HCT116 (cell line): Measurements from ENCODE around the gene KLHL15. TPM values are rescaled to one million over a fixed set of nuclear protein-coding genes. Genes with fewer than 3 reads are reported as not detected.

Experiments used
- ATAC-seq: fragments of 200-7000 bp; cut with Tn5 transposase; 2 replicates; pipeline ENCODE4 v1.9.1; 2020; ENCODE audit warnings: mild to moderate bottlenecking, moderate library complexity
- BruUV-seq: library from RNA; stranded (reverse); fragments of 400-500 nt; replicated peaks from 2 replicates; lab custom pipeline; 2021; lab: Mats Ljungman, UMichigan
- CTCF ChIA-PET: fragments of 300-600 bp; sonication (Branson Sonifier 250); formaldehyde crosslinking; loops from one replicate; lab custom pipeline; 2021; ENCODE audit warnings: antibody characterized with exemption; lab: Charles Lee
- POLR2A ChIA-PET: fragments of 300-600, 350-600 bp; sonication (Branson Sonifier 250); formaldehyde crosslinking; loops from one replicate; lab custom pipeline; 2021; ENCODE audit warnings: antibody characterized with exemption; lab: Charles Lee
- RAD21 ChIA-PET, 2 experiments: fragments of 300-600 bp; sonication (Branson Sonifier 250); formaldehyde crosslinking; loops; one replicate each; lab custom pipeline; 2023; ENCODE audit warnings: low total read pairs in 2 of 2; ENCODE audit not compliant: uncharacterized antibody in 2 of 2, unreplicated experiment in 2 of 2, low non-redundant PET in 1 of 2; lab: Charles Lee
- DNase-seq: peaks from one replicate; pipeline ENCODE4 v3.0.0-alpha.2; 2010; ENCODE audit warnings: low read depth, low spot score
- H2AFZ ChIP-seq: fragments of 200-600 bp; shearing (Covaris generic), sonication (generic); 2 replicates; pipeline ENCODE4 v1.6.1; 2017; ENCODE audit warnings: low read depth, mixed run types, mixed read lengths, antibody characterized with exemption, low read length; ENCODE audit not compliant: poor library complexity, severe bottlenecking
- H3K27ac ChIP-seq: 2 replicates; pipeline ENCODE4 v1.5.1; 2012; ENCODE audit warnings: low read depth, low read length
- H3K27me3 ChIP-seq: fragments of 200-600 bp; sonication (generic); 2 replicates; pipeline ENCODE4 v1.6.1; 2016; ENCODE audit warnings: mixed run types, low read length, mixed read lengths; ENCODE audit not compliant: insufficient read depth
- H3K36me3 ChIP-seq, 2 experiments: fragments of 200-500 bp in 1 of 2; fragments of 200-600 bp in 1 of 2; sonication (Bioruptor generic) in 1 of 2; sonication (generic) in 1 of 2; 2 replicates each; pipeline versions ENCODE4 v1.5.1 to v1.6.1; 2014 to 2016; ENCODE audit warnings: low read length in 2 of 2, inconsistent platforms in 1 of 2, mixed read lengths in 1 of 2, mixed run types in 1 of 2; ENCODE audit not compliant: insufficient read depth in 2 of 2, control insufficient read depth in 1 of 2
- H3K4me1 ChIP-seq, 2 experiments: fragments of 200-600 bp in 1 of 2; sonication (generic) in 1 of 2; 2 replicates each; pipeline versions ENCODE4 v1.5.1 to v1.6.1; 2012 to 2017; ENCODE audit warnings: low read length in 2 of 2, inconsistent platforms in 1 of 2, mild to moderate bottlenecking in 1 of 2, mixed read lengths in 1 of 2, mixed run types in 1 of 2, moderate library complexity in 1 of 2; ENCODE audit not compliant: insufficient read depth in 2 of 2, control insufficient read depth in 1 of 2
- H3K4me2 ChIP-seq: fragments of 200-600 bp; sonication (generic); 2 replicates; pipeline ENCODE4 v1.6.1; 2017; ENCODE audit warnings: mixed run types, low read length, mixed read lengths
- H3K4me3 ChIP-seq, 2 experiments: fragments of 200-600 bp in 1 of 2; sonication (generic) in 1 of 2; replicated peaks in 1 of 2; 2 replicates each; pipeline ENCODE4 v1.5.1; 2011 to 2016; ENCODE audit warnings: low read length in 2 of 2, control low read depth in 1 of 2, low read depth in 1 of 2, mild to moderate bottlenecking in 1 of 2, mixed read lengths in 1 of 2, mixed run types in 1 of 2
- H3K79me2 ChIP-seq: fragments of 200-600 bp; sonication (generic); 2 replicates; pipeline ENCODE4 v1.6.1; 2017; ENCODE audit warnings: mild to moderate bottlenecking, mixed run types, low read length, moderate library complexity, mixed read lengths; ENCODE audit not compliant: insufficient read depth
- H3K9ac ChIP-seq: fragments of 200-600 bp; sonication (generic); 2 replicates; pipeline ENCODE4 v1.6.1; 2016; ENCODE audit warnings: low read length, mixed read lengths
- H3K9me2 ChIP-seq: fragments of 200-600 bp; sonication (generic), shearing (Covaris generic); 2 replicates; pipeline ENCODE4 v1.6.1; 2017; ENCODE audit warnings: mixed run types, mild to moderate bottlenecking, moderate library complexity; ENCODE audit not compliant: insufficient read depth
- H3K9me3 ChIP-seq, 2 experiments: fragments of 200-500 bp in 1 of 2; fragments of 200-600 bp in 1 of 2; sonication (Bioruptor generic) in 1 of 2; sonication (generic) in 1 of 2; 2 replicates each; pipeline ENCODE4 v1.6.1; 2014 to 2017; ENCODE audit warnings: low read length in 2 of 2, mixed read lengths in 2 of 2, inconsistent platforms in 1 of 2, low read depth in 1 of 2, mild to moderate bottlenecking in 1 of 2, mixed run types in 1 of 2, moderate library complexity in 1 of 2; ENCODE audit not compliant: control insufficient read depth in 1 of 2, insufficient read depth in 1 of 2
- H4K20me1 ChIP-seq: fragments of 200-600 bp; sonication (generic), shearing (Covaris generic); 2 replicates; pipeline ENCODE4 v1.6.1; 2017; ENCODE audit warnings: mixed run types, mild to moderate bottlenecking, moderate library complexity; ENCODE audit not compliant: insufficient read depth
- ATF3 ChIP-seq: IDR thresholded peaks from 2 replicates; pipeline ENCODE4 v1.6.1; 2012
- CBX3 ChIP-seq: IDR thresholded peaks from 2 replicates; pipeline ENCODE4 v1.6.1; 2012; ENCODE audit warnings: low read depth
- CEBPB ChIP-seq: IDR thresholded peaks from 2 replicates; pipeline ENCODE4 v1.6.1; 2012; ENCODE audit warnings: low read depth
- EZH2 ChIP-seq: fragments of 200-600 bp; sonication (generic); IDR thresholded peaks from 2 replicates; pipeline ENCODE4 v1.6.1; 2017; ENCODE audit warnings: antibody characterized with exemption, mixed run types
- EZH2phosphoT487 ChIP-seq: fragments of 200-600 bp; IDR thresholded peaks from 2 replicates; pipeline ENCODE4 v1.6.1; 2018; ENCODE audit warnings: antibody characterized with exemption, borderline replicate concordance
- FOSL1 ChIP-seq: IDR thresholded peaks from 2 replicates; pipeline ENCODE4 v1.6.1; 2012; ENCODE audit warnings: low read depth
- JUND ChIP-seq: IDR thresholded peaks from 2 replicates; pipeline ENCODE4 v1.6.1; 2012
- MAX ChIP-seq: IDR thresholded peaks from 2 replicates; pipeline ENCODE4 v1.6.1; 2012
- RAD21 ChIP-seq: IDR thresholded peaks from 2 replicates; pipeline ENCODE4 v1.6.1; 2012; ENCODE audit warnings: low read depth, mild to moderate bottlenecking
- SIN3A ChIP-seq: IDR thresholded peaks from 2 replicates; pipeline ENCODE4 v1.6.1; 2012; ENCODE audit warnings: low read depth
- SRF ChIP-seq: IDR thresholded peaks from 2 replicates; pipeline ENCODE4 v1.6.1; 2012; ENCODE audit warnings: low read depth
- YY1 ChIP-seq: IDR thresholded peaks from 2 replicates; pipeline ENCODE4 v1.6.1; 2011; ENCODE audit warnings: low read length, low read depth, moderate library complexity, mild to moderate bottlenecking; ENCODE audit not compliant: insufficient replicate concordance; ENCODE audit errors: extremely low read depth
- ZBTB33 ChIP-seq: IDR thresholded peaks from 2 replicates; pipeline ENCODE4 v1.6.1; 2011; ENCODE audit warnings: mild to moderate bottlenecking, low read length, moderate library complexity; ENCODE audit not compliant: insufficient replicate concordance; ENCODE audit errors: extremely low read depth
- ZFX ChIP-seq: fragments of 450-650 bp; IDR thresholded peaks from 2 replicates; pipeline ENCODE4 v1.6.1; 2017
- ZNF274 ChIP-seq: fragments of 200-500 bp; sonication (Bioruptor generic); IDR thresholded peaks from 2 replicates; pipeline ENCODE4 v1.6.1; 2014; ENCODE audit warnings: mild to moderate bottlenecking, low read depth, low read length, inconsistent platforms
- intact Hi-C: fragments of 100-400 bp; cut with micrococcal nuclease; formaldehyde crosslinking; loops from 2 replicates; pipeline ENCODE4 v1.10.0; 2022
- total RNA-seq: library from RNA; stranded (reverse); gene quantifications from one replicate; pipeline ENCODE4 v1.2.1, GENCODE V29; 2021; ENCODE audit not compliant: unreplicated experiment
- TF ChIP-seq, protein P1 (sequence below): IDR thresholded peaks from 2 replicates; pipeline ENCODE4 v1.6.1; 2012; ENCODE audit warnings: low read depth
- TF ChIP-seq, protein P2 (sequence below), 3 experiments: fragments of 200-600 bp in 1 of 3; sonication (generic) in 1 of 3; IDR thresholded peaks in 2 of 3; conservative IDR thresholded peaks in 1 of 3; 2 replicates each; pipeline ENCODE4 v1.5.1; 2012 to 2017; ENCODE audit warnings: low read depth in 2 of 3, low read length in 2 of 3, antibody characterized with exemption in 1 of 3, borderline replicate concordance in 1 of 3, control low read depth in 1 of 3, mild to moderate bottlenecking in 1 of 3, mixed read lengths in 1 of 3, mixed run types in 1 of 3, moderate library complexity in 1 of 3; ENCODE audit not compliant: insufficient read depth in 1 of 3

Gene KLHL15
- total RNA-seq, 1 experiment from 2014 or later = 10.1 TPM

DNA sequence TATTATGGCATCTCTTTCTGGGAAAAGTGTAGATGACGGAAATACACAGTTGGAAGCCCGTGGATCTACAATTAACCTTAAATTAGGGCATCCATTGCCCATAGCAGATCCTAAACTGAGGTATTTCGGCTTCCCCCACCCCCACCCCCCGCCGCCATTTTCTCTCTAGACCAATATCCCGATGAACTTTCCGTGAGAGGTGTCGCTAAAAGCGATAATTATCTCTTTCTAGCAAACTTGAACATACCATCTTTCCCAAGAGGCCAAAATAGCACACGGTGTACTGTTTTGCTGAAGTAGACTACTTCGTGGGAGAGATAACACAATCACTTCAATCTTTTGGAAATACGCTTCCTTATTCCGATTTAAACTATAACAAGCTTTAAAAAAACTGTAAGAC, 554 bp downstream of the KLHL15 start:
- no TSS peak for BruUV-seq
- Histone ChIP-seq H3K27me3 (no peaks in the 10 kb centered on the region), H3K27ac (peak overlapping the region; percentile 80; the same call in 1 of the 2 replicates), H4K20me1 (no peaks in the 10 kb centered on the region), H3K79me2 (peaks cover 34% of the 10 kb centered on the region), H3K9me3 (no peaks in the 10 kb centered on the region), H3K4me3 (peak overlapping the region; percentile 50 to 59; a peak in 3 of 4 replicates), H3K4me1 (peaks cover 0 to 15% of the 10 kb centered on the region in 2 experiments; a peak in 2 of 4 replicates), H3K4me2 (peak overlapping the region; percentile 87), H2AFZ (no peak overlapping the region), H3K36me3 (no peaks in the 10 kb centered on the region; a peak in 1 of 4 replicates), H3K9ac (peak overlapping the region; percentile 71), H3K9me2 (no peaks in the 10 kb centered on the region)
- RAD21 ChIA-PET = no interaction called here
- no peak for TF ChIP-seq SRF
- TF ChIP-seq, protein P1, sequence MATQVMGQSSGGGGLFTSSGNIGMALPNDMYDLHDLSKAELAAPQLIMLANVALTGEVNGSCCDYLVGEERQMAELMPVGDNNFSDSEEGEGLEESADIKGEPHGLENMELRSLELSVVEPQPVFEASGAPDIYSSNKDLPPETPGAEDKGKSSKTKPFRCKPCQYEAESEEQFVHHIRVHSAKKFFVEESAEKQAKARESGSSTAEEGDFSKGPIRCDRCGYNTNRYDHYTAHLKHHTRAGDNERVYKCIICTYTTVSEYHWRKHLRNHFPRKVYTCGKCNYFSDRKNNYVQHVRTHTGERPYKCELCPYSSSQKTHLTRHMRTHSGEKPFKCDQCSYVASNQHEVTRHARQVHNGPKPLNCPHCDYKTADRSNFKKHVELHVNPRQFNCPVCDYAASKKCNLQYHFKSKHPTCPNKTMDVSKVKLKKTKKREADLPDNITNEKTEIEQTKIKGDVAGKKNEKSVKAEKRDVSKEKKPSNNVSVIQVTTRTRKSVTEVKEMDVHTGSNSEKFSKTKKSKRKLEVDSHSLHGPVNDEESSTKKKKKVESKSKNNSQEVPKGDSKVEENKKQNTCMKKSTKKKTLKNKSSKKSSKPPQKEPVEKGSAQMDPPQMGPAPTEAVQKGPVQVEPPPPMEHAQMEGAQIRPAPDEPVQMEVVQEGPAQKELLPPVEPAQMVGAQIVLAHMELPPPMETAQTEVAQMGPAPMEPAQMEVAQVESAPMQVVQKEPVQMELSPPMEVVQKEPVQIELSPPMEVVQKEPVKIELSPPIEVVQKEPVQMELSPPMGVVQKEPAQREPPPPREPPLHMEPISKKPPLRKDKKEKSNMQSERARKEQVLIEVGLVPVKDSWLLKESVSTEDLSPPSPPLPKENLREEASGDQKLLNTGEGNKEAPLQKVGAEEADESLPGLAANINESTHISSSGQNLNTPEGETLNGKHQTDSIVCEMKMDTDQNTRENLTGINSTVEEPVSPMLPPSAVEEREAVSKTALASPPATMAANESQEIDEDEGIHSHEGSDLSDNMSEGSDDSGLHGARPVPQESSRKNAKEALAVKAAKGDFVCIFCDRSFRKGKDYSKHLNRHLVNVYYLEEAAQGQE = no peak
- TF ChIP-seq FOSL1 = no peak
- no peak for TF ChIP-seq ATF3
- no peak for TF ChIP-seq SIN3A
- no peak for TF ChIP-seq JUND
- TF ChIP-seq, protein P2, sequence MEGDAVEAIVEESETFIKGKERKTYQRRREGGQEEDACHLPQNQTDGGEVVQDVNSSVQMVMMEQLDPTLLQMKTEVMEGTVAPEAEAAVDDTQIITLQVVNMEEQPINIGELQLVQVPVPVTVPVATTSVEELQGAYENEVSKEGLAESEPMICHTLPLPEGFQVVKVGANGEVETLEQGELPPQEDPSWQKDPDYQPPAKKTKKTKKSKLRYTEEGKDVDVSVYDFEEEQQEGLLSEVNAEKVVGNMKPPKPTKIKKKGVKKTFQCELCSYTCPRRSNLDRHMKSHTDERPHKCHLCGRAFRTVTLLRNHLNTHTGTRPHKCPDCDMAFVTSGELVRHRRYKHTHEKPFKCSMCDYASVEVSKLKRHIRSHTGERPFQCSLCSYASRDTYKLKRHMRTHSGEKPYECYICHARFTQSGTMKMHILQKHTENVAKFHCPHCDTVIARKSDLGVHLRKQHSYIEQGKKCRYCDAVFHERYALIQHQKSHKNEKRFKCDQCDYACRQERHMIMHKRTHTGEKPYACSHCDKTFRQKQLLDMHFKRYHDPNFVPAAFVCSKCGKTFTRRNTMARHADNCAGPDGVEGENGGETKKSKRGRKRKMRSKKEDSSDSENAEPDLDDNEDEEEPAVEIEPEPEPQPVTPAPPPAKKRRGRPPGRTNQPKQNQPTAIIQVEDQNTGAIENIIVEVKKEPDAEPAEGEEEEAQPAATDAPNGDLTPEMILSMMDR (IDR thresholded peaks at IDR 0.05 in 2 of 3, conservative IDR thresholded peaks at IDR 0.05 in 1 of 3; ENCODE audit: borderline replicate concordance in 1 of 3, insufficient read depth in 1 of 3, low read depth in 2 of 3, low read length in 2 of 3) = no peak
- no peak for TF ChIP-seq YY1
- no peak for TF ChIP-seq CEBPB
- TF ChIP-seq MAX = no peak
- no peak for TF ChIP-seq EZH2phosphoT487
- TF ChIP-seq ZNF274 = no peak
- TF ChIP-seq EZH2 = no peak
- no peak for TF ChIP-seq ZFX
- TF ChIP-seq ZBTB33 = no peak
- no peak for TF ChIP-seq CBX3
- no peak for TF ChIP-seq RAD21
- no peak for DNase-seq
- intact Hi-C loops = no loop called here
- CTCF ChIA-PET = no interaction called here
- no peak for ATAC-seq
- POLR2A ChIA-PET = interaction anchor here (2.6 kb wide), 1 partner anchor 28 kb away, joined by 13 read pairs; the partner anchor contains the start of gene EIF2S3
